NT2/D1 (cell line): Measurements from ENCODE around the gene KRT10.

Experiments used
- SUZ12 ChIP-seq: IDR thresholded peaks from 2 replicates; pipeline ENCODE4 v1.6.1; 2011; ENCODE audit not compliant: insufficient read length, insufficient read depth; ENCODE audit errors: extremely low read depth
- ZNF274 ChIP-seq: IDR thresholded peaks from 2 replicates; pipeline ENCODE4 v1.6.1; 2011; ENCODE audit warnings: mild to moderate bottlenecking, low read depth, low read length

DNA sequence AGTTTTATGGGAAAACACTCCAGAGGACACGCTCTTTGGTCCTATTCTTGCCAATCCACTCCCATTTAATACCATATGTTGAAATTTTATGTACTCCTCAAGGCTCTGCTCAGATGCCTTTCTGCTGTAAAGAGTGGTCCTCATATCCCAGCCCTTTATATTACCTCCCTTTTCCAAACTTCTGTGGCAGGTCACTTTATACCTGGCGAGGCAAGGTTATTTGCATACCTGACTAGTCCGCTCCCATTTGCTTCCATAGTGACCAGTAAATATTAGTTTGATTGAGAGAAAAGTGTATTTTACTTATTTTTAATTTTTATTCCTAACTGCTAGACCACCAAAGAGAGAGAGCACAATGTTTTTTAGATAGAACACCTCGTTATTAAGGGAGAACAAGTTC, 27.3 kb upstream of the KRT10 start:
- no peak for TF ChIP-seq SUZ12
- no peak for TF ChIP-seq ZNF274
